HG03097 (cell line): ENCODE data around the gene RAB7A.
"Not testable (repeated sequence)": the region's sequence is repeated elsewhere in the genome, so short reads cannot be mapped to it uniquely, and the experiment has no call there.

ENCODE experiments used
- ATAC-seq: cut with Tn5 transposase; IDR thresholded peaks from one replicate; pipeline ENCODE4 v1.9.1; 2021; ENCODE audit not compliant: unreplicated experiment, low FRiP score

Gene RAB7A

GRCh38 chr3:128749561-128749960 is 23.6 kb downstream of the RAB7A start:
- ATAC-seq, result not testable (repeated sequence)

GRCh38 chr3:128753715-128754114 is 27.7 kb downstream of the RAB7A start:
- no peak for ATAC-seq

DNA sequence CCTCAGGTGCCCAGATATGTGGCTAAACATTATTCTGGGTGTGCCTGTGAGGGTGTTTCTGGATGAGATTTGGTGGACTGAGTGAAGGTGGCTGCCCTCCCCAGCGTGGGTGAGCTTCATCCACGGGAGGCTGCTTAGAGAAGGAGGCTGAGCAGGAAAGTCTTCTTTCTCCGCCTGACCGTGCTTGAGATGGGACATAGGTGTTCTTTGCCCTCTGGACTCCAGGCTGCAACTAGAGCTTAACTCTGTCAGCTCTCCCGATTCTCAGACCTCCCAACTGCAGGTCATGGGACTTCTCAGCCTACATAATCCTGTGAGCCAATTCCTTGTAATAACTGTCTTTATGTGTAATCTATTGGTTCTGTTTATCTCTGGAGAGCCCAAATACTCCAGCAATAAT is 34.1 kb downstream of the RAB7A start:
- ATAC-seq, result no peak

- ATAC-seq, result no peak
Measured at GRCh38 chr3:128760881-128761280, 34.9 kb downstream of the RAB7A start.

DNA sequence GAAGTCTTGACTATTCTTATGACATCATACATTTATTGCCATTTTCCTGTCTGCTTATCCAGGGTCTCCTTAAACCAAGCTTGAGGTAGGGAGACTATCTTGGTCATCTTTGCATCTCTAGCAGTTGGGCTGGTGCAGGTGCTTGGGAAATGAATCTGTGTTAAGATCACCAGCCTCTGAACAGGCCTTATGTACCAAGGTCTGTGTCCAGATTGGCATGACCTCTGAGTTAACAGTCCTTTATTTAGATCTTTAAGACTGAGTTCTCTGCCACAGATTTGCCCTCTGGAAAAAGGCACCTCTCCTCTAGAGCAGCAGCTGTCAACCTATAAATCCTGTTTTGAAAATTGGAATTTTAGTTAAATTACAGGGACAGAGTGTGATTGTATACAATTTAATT is 35.4 kb downstream of the RAB7A start:
- ATAC-seq, result no peak

DNA sequence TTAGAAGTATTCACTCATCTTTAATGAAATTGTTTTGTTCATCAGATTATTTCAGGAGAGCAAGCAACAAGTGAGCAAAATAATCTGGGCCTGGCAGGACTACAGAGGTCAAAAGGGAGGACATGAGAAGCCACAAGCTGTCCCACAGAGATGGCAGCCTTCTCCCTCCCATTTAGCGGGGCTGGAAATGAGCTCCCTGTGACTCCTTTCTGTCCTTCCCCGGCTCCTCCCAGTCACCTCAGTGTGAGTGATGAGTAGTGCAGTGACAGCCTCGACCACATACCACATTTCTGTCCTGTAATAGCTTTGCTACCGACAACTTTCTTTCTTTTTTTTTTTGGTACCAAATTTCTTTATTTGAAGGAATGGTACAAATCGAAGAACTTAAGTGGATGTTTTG is 38.0 kb downstream of the RAB7A start:
- no peak for ATAC-seq

DNA sequence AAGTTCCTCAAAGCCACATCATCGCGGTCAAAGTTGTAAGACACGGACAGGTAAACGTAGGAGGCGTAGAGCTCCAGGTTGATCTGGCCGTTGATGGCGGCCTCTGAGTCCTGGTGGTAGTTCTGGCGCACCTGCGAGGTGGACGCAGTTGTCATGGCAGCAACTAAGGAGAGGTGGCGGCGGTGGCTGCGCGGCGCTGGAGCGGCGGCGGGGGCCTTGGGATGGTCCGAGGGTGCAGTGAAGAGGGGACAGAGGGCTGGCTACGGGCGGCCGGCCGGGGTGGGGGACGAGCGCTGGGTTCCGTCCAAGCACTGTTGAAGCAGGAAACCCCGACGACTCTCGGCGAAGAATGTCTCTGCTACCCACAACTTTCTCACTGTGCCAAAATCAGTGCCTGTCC is 38.9 kb downstream of the RAB7A start:
- ATAC-seq, result no peak

DNA sequence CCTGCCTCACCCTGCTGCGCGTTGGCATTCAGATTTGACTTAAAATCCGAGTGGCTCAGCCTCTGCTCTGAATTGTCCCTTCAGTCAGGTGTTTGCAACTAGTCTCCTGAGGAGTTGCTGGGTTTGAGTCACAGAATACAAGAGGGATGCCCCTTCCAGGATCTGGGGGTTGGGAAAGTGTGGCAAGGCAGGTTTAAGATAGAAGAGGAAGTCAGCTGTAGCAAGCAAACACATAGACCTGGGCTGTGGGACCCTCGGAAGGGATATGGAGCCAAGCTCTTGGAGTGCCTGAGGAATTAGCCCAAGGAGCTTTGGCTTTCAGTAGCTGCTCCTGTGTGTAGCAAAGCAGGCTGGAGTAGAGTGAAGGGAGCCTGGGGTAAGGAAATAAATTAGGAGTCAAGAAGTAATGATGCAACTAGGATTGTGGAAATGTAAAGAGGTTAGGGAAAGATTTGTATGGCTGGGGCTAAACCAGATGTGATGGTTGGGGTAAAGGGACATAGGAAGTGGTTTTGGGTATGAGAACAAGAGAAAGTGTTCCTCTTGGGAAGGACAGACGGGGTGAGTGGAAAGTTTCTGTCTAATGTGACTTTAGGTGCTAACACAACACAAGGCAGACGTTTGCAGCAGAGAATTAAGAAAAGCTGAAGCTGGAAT is 41.2 kb downstream of the RAB7A start:
- no peak for ATAC-seq

DNA sequence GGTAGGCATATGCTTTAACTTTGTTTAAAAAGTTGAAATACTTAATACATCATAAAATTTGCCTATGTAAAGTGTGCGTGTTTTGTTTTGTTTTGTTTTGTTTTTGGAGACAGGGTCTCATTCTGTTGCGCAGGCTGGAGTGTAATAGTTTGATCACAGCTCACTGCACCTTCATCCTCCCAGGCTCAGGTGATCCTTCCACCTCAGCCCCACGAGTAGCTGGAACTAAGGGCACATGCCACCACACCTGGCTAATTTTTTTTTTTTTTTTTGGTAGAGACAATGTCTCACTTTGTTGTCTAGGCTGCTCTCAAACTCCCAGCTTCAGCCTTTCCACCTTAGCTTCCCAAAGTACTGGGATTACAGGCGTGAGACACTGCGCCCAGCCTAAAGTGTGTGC is 42.5 kb downstream of the RAB7A start:
- no peak for ATAC-seq

DNA sequence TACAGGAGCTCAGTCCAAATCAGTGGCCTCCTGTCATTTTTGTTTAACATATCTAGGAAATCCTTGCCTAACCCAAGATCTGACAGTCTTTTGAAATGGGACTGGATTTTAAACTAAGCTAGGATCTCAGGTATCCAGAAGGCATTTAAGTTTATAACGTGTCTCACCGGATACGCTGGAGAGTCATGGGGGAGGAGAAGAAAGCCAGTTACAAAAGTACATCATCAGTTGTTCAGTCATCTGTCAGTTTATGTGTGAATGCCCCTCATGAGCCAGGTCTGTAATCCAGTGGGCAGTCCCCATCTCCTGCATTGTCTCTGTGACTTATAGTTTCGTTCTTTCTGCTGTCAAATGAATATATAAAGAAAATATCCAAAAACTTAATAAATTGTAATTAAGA is 44.4 kb downstream of the RAB7A start:
- ATAC-seq, result no peak

- not testable (repeated sequence) for ATAC-seq
Measured at GRCh38 chr3:128773189-128773588, 47.2 kb downstream of the RAB7A start.

GRCh38 chr3:128773592-128773991 is 47.6 kb downstream of the RAB7A start:
- not testable (repeated sequence) for ATAC-seq

DNA sequence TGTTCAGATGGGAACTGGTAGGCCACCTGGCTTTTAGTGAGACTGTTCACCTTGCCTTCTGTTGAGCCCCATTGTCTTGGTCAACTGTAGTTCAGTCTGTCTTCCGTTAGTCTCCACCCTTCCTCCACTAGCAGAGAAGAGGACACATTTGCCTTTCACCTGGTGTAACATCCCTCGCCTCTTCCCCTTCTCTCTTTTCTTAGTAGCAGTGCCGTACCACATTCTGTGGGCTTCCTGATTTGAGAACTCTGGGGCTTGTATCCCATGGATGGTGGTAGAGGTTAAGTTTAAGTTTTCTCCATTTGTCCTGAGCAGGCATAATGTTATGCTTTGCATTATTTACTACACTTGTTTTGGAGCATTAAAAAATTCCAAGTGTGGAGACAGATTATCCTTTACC is 49.3 kb downstream of the RAB7A start:
- no peak for ATAC-seq

- no peak for ATAC-seq
Measured at GRCh38 chr3:128775906-128776542, 50.0 kb downstream of the RAB7A start.

- ATAC-seq, result no peak
Measured at GRCh38 chr3:128780101-128780837, 54.3 kb downstream of the RAB7A start.

- no peak for ATAC-seq
Measured at GRCh38 chr3:128781164-128781563, 55.2 kb downstream of the RAB7A start.

DNA sequence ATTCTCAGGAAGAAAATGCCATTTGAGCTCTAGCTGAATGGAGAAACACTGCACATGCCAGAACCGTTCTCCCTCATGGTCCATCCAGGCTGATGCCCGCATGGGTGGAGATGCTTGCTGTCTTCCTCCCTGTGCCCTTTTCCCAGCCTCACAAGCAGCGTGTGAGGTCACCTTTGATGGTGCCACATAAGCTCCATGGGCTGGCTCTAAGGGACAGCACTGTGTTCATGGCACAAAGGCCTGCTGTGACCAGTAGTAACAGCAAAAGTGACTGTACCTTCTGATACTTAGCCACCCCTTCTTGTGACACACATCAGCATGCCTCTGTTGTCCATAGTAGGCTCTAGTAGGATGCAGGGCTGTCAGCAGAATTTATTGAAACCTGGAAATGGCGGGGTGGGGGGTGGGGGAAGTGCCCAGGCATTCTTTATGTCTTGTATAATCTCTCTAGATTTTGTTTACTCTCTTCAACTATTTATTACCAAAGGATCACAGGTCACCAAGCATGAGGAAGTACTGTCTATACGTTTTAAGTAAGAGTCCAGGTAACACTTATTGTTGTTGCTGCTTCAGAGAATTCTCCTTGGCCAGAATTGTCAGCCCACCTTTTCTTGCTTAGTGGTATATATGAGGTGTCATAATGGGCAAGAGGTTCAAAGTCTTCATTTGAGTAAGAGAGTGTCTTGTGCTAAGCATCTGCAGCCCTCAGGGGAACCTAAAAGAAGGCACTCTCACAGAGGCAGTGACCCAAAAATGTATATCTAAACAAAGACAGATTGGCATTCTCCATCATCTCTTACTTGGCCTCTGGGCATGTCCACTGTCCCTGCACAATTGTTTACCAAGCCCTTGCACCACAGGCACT is 56.5 kb downstream of the RAB7A start:
- no peak for ATAC-seq

DNA sequence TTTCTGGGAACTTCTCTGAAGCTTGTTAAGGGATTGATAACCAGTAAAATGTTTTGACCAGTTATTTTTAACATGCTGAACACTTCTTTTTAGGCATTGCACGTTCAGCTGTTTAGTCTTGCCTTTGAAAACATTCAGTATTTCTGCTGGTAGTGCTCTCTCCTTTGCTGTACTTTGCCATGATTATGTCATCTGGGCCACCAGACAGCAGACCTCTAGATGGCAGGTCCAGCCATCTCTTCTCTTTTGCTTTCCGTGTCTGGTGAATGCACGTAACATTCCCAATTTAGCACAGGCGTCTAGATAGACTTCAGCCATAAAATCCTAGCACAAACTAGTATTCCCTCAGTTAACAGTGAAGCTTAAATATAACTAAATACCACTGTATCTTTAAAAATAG is 57.8 kb downstream of the RAB7A start:
- ATAC-seq, result no peak

GRCh38 chr3:128784232-128784631 is 58.2 kb downstream of the RAB7A start:
- no peak for ATAC-seq

DNA sequence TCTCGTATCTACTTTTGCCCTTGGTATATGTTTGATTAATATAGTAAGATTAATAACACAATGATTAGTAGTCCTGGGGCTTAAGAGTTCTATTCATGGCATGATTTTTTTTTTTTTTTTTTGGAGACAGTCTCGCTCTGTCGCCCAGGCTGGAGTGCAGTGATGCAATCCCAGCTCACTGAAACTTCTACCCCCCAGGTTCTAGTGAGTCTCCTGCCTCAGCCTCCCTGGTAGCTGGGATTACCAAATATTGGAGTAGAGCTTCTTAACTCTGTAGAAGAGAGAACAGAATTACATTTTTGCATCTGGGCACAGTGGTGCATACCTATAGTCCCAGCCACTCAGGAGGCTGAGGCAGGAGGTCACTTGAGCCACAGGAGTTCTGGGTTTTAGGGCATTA is 58.9 kb downstream of the RAB7A start:
- no peak for ATAC-seq

DNA sequence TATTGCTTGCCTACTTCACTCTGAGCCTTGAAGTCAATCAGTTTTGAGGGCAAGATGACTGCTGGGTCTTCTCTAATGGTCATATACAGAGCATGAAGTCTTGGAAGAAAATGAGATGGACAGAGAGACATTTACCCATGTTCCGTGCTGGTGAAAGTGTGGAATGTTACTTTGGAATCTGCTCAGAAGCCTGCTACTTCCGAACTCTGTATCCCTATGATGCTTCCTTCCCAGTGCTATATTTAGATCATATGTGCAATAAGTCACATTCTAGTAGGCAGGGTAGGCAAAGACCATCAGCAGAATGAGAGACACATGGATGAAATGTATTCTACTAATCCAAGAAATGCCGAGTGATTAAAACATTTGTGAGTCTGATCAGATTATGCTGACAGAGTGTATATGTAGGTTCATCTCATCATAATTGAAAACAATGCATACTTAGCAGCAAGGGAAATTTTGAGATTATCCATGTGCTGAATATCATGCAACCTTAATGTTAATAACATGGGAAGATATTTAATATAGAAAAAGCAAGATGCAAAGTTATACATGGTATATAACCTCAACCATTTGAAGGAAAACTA is 60.5 kb downstream of the RAB7A start:
- ATAC-seq, result no peak
